Ovary (tissue), 3 donors: ENCODE measurements around the gene INHBC.
A peak's percentile ranks its signal among the peaks of the same experiment; 100 is the strongest.

Experiments
- EP300 ChIP-seq: sonication (generic); formaldehyde crosslinking; IDR thresholded peaks from one replicate; pipeline ENCODE4 v1.6.1; 2017; ENCODE audit warnings: antibody characterized with exemption
- POLR2A ChIP-seq: fragments of 450-650 bp; IDR thresholded peaks from one replicate; pipeline ENCODE4 v1.6.1; 2017; ENCODE audit warnings: antibody characterized with exemption, mild to moderate bottlenecking, moderate library complexity
- TF ChIP-seq, protein P1 (sequence below), 3 donors: fragments of 450-650 bp in 2 of 3; fragments of 200-600 bp in 1 of 3; IDR thresholded peaks; one replicate each; pipeline versions ENCODE4 v1.5.1 to v1.8.0; 2016 to 2022; ENCODE audit warnings: antibody characterized with exemption in 3 of 3, mild to moderate bottlenecking in 1 of 3
- donor health status: DM: no; HTN: no; CAD: no.

DNA sequence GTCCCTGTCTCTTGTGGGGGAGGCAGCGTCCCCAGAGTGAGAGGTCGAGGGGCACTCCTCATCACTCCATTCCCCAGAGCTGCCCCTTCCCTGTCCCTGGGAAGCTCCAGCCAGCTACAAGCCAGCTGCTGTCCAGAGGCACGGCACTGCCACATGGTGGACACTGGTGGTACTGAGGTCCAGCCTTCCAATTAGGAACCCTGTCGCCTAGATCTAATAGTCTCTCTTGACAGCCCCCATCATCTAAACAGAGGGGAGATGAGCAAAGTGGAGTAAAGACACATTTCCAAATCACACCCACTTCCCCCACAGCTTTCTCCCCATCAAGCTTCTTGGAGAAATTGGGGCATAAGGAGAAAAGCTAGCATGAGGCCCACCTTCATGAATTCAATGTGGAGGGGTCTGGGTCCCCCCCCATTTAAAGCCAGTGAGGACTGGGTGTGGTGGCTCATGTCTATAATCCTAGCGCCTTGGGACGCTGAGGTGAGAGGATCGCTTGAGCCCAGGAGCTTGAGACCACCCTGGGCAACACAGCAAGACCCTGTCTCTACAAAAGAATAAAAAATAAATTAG lies 18.4 kb downstream of the INHBC start:
- TF ChIP-seq, protein P1, sequence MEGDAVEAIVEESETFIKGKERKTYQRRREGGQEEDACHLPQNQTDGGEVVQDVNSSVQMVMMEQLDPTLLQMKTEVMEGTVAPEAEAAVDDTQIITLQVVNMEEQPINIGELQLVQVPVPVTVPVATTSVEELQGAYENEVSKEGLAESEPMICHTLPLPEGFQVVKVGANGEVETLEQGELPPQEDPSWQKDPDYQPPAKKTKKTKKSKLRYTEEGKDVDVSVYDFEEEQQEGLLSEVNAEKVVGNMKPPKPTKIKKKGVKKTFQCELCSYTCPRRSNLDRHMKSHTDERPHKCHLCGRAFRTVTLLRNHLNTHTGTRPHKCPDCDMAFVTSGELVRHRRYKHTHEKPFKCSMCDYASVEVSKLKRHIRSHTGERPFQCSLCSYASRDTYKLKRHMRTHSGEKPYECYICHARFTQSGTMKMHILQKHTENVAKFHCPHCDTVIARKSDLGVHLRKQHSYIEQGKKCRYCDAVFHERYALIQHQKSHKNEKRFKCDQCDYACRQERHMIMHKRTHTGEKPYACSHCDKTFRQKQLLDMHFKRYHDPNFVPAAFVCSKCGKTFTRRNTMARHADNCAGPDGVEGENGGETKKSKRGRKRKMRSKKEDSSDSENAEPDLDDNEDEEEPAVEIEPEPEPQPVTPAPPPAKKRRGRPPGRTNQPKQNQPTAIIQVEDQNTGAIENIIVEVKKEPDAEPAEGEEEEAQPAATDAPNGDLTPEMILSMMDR (IDR thresholded peaks at IDR 0.05), result peak; percentile 86 to 88 (median 87)
- TF ChIP-seq POLR2A, result no peak
- no peak for TF ChIP-seq EP300
